ENCODE data around the gene ZBTB21. TPM values are rescaled to one million over a fixed set of nuclear protein-coding genes. Genes with fewer than 3 reads are reported as not detected.
A peak's percentile ranks its signal among the peaks of the same experiment; 100 is the strongest.

The ZBTB21 gene
- total RNA-seq, 1 donor from 2014 or later = 17.8 TPM

DNA sequence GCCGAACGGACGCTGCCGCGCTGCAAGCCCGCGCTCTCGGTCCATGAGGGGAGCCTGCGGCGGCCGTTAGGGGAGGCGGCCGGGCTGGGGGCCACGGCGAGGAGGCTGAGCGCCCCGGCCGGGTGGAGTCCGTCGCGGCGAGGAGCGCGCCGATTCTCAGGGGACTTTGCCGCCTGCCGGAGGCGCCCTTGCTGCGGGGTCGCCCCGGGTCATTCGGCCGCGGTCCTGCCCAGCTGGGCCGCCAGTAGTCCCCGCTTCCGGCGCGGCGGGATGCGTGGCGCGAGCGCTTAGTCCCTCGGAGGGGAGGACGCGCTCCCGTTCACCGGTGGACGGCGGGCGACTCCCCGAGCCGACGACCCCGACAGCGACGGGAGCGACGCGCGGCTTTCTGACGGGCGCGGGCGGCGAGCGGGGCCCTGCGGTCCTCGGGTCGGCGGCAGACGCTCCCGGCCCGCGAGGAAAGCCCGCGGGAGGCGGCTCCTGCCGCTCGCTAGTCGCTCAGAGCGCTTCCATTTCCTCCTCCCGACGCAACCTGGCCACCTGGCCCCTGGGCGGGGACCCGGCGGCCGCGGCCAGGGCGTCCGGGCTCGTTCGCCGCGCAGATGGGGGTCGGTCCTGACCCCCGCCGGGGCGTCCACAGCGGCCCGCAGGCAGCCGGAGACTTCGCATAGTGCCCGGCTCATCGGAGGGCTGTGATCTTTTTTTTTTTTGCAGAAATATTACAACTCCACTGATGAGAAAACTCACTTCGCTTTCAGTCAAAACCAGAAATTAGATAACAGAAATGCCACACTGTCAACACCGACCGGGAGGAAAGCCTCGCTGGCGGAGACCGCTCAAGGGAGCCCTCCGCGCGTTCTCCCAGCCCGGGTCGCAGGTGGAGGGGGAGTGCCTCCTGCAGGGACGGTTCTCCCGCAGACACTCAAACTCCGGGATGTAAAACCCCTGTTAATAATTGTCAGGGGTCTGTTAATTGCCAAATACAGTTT lies 641 bp upstream of the ZBTB21 start:
- Histone ChIP-seq H3K27ac (peak overlapping the region; percentile 99), H3K9me3 (no peaks in the 10 kb centered on the region), H3K4me1 (peaks cover 13% of the 10 kb centered on the region), H3K27me3 (no peaks in the 10 kb centered on the region), H3K36me3 (peaks cover 5% of the 10 kb centered on the region), H3K4me3 (peak overlapping the region; percentile 82)
- peak; percentile 54 for ATAC-seq
- TF ChIP-seq, protein P1, sequence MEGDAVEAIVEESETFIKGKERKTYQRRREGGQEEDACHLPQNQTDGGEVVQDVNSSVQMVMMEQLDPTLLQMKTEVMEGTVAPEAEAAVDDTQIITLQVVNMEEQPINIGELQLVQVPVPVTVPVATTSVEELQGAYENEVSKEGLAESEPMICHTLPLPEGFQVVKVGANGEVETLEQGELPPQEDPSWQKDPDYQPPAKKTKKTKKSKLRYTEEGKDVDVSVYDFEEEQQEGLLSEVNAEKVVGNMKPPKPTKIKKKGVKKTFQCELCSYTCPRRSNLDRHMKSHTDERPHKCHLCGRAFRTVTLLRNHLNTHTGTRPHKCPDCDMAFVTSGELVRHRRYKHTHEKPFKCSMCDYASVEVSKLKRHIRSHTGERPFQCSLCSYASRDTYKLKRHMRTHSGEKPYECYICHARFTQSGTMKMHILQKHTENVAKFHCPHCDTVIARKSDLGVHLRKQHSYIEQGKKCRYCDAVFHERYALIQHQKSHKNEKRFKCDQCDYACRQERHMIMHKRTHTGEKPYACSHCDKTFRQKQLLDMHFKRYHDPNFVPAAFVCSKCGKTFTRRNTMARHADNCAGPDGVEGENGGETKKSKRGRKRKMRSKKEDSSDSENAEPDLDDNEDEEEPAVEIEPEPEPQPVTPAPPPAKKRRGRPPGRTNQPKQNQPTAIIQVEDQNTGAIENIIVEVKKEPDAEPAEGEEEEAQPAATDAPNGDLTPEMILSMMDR (IDR thresholded peaks at IDR 0.05) = peak; percentile 11
- DNase-seq = peak; percentile 88
- intact Hi-C loops (cut with DNase I) = no loop called here

DNA sequence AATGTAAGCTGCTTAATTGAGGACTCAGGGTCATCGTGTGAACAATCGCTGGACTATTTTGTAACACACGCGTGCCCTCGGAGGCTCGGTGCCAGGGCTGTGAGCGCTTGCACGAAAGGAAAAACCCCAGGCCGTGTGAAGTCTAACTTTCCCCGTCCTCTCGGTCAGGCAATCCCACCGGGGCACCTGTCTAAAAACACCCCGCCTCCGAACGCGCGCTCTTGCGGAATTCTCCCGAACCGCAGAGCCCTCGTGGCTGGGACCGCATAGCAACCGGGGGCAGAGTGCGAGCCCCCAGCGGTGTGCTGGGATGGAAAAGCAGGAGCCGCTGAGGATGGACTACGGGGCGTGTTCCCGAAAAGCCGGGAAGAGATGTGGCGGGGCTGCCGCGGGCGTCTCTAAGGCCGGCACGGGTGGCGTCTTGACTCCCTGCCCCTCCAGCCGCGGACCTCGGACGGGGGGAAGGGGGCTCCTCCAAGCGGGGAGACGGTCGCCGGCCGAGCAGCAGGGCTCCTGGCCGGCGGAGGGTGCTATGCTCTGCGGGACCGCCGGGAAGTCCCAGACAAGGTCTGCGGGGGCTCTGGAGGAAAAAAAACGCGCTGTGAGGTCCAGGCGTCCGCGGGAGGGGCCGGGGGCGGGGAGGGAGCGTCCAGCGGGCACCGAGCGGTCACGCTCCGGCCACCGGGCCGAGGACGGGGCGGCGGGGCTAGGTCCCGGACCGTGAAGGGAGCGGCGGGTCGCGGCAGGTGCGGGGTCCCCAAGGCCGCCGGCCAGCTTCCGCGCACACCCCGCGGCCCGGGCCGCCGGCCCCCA lies 936 bp downstream of the ZBTB21 start:
- intact Hi-C loops (cut with DNase I) = no loop called here
- peak overlapping the region; percentile 82 for H3K4me3 ChIP-seq
- DNase-seq (peak; percentile 85), ATAC-seq (peak; percentile 50)
- peaks cover 5% of the 10 kb centered on the region for H3K36me3 ChIP-seq
- H3K27me3 ChIP-seq = no peaks in the 10 kb centered on the region
- peak overlapping the region; percentile 99 for H3K27ac ChIP-seq
- peaks cover 13% of the 10 kb centered on the region for H3K4me1 ChIP-seq
- H3K9me3 ChIP-seq = no peaks in the 10 kb centered on the region
- TF ChIP-seq, protein P1 (IDR thresholded peaks at IDR 0.05) = peak; percentile 29

DNA sequence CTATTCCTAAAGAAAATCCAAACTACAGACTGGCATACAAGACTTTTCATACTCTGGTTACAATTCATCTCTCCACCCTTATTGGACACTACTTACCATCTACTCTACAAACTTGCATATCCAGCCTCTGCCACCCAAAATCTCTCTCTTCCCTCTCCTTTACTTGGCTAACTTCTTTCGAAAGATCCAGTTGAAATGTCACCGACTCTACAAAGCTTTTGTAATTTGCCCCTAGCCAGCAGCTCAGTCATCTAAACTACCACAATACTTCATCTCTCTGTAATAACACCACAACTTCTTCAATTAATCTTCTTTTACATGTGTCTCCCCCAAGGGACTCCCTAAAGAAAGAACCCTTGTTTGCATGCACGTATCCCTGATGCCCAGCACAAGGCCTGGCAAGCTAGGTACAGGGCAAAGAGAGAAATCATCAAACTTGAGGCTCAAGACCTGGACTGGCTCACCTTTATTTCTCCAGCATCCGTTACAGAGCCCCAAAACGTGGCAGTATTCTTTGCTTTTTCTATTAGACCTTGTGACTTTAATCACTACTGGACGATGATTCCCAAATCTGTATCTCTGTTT lies 2.7 kb downstream of the ZBTB21 start:
- H3K4me3 ChIP-seq = no peak overlapping the region
- intact Hi-C loops (cut with DNase I) = no loop called here
- no peak overlapping the region for H3K27ac ChIP-seq
- DNase-seq (no peak), ATAC-seq (no peak)
- peaks cover 13% of the 10 kb centered on the region for H3K4me1 ChIP-seq
- H3K27me3 ChIP-seq = no peaks in the 10 kb centered on the region
- TF ChIP-seq, protein P1 (IDR thresholded peaks at IDR 0.05) = no peak
- no peaks in the 10 kb centered on the region for H3K9me3 ChIP-seq
- H3K36me3 ChIP-seq = peaks cover 5% of the 10 kb centered on the region

DNA sequence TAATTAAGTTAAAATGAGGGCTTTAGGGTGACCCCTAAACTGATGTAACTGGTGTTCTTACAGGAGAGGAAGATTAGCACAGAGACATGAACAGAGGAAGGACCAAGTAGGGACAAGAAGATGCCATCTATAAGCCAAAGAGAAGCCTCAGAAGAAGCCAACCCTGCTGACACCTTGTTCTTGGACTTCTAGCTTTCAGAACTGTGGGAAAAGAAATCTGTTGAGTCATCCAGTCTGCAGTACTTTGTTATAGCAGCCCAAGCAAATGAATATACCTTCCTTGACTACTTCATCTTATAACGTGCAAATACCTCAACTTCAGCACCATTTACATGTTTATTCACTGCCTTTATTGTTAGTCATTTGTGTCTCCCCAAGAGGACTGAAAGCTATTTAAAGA lies 3.4 kb downstream of the ZBTB21 start:
- intact Hi-C loops (cut with DNase I) = no loop called here
- TF ChIP-seq, protein P1 (IDR thresholded peaks at IDR 0.05) = no peak
- Histone ChIP-seq H3K4me3 (no peak overlapping the region), H3K27ac (no peak overlapping the region), H3K27me3 (no peaks in the 10 kb centered on the region), H3K4me1 (peaks cover 13% of the 10 kb centered on the region), H3K9me3 (no peaks in the 10 kb centered on the region), H3K36me3 (peaks cover 8% of the 10 kb centered on the region)
- DNase-seq (no peak), ATAC-seq (no peak)

DNA sequence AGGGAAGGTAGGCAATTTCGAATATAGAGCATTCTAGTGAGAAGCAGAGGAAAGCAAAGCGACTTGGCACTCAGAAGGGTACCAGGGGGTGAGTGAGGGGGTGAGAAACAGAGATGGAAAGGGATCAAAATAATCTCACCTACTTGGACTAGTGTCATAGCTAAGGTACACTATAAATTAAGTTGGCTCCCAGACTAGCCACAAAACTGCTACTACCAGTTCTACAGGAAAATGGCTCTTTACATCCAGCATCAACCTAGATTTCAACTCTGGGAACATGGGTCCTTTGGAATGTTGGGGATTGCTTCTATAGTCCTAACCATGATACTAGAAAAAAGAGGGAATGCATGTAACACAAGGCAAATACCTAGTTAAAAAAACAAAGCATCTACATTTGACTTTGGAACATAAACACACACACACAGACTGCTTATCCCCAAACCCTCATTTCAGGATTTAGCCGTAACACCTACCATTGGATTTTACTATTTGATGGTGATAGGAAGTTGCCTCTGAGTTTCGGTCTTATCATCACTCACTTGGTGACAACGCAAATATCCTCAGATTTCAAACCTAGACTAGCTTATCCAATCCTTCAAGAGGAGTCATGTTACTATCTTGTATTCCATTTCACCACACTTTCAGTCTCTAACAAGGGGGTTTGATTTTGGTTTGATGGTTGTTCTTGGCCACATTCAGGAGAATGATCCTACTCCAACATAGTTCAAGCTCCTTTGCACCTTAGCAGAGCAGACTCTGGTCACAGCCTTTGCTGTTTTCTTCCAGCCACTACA lies 5.6 kb downstream of the ZBTB21 start:
- H3K4me3 ChIP-seq = no peak overlapping the region
- ATAC-seq (no peak), DNase-seq (no peak)
- intact Hi-C loops (cut with DNase I) = no loop called here
- peaks cover 21% of the 10 kb centered on the region for H3K36me3 ChIP-seq
- H3K4me1 ChIP-seq = peaks cover 7% of the 10 kb centered on the region
- no peak overlapping the region for H3K27ac ChIP-seq
- H3K9me3 ChIP-seq = no peaks in the 10 kb centered on the region
- no peaks in the 10 kb centered on the region for H3K27me3 ChIP-seq
- TF ChIP-seq, protein P1 (IDR thresholded peaks at IDR 0.05) = no peak

All from upper lobe of right lung (tissue), 1 donor.